H1 (cell line): ENCODE measurements around the gene ACADM. TPM values are rescaled to one million over a fixed set of nuclear protein-coding genes. Genes with fewer than 3 reads are reported as not detected.

Experiments
- CTCF ChIA-PET: fragments of 300-600 bp; sonication (Branson Sonifier 250); formaldehyde crosslinking; loops from one replicate; lab custom pipeline; 2021; ENCODE audit not compliant: partially characterized antibody; lab: Charles Lee
- POLR2A ChIA-PET: fragments of 300-600 bp; sonication (Branson Sonifier 250); formaldehyde crosslinking; loops from one replicate; lab custom pipeline; 2021; ENCODE audit warnings: inconsistent platforms; ENCODE audit not compliant: partially characterized antibody; lab: Charles Lee
- DNase-seq, 2 experiments: peaks; one replicate each; pipeline versions ENCODE4 v3.0.0 to v3.0.0-alpha.2; 2010 to 2022; ENCODE audit warnings: low spot score in 2 of 2, low read depth in 1 of 2, mixed read lengths in 1 of 2
- FAIRE-seq: peaks from 2 replicates; lab custom pipeline; 2011; peaks lifted over from hg19 to GRCh38; lab: Jason Lieb, UNC
- H2AFZ ChIP-seq: 2 replicates; pipeline ENCODE4 v1.8.1; 2012; ENCODE audit warnings: low read length, inconsistent platforms
- H2AK5ac ChIP-seq: 2 replicates; pipeline ENCODE4 v1.6.1; 2013; ENCODE audit warnings: low read depth, low read length
- H2BK120ac ChIP-seq: replicated peaks from 2 replicates; pipeline ENCODE3; 2013; ENCODE audit warnings: low read depth, low read length, inconsistent platforms
- H2BK12ac ChIP-seq: 2 replicates; pipeline ENCODE4 v1.6.1; 2013; ENCODE audit warnings: low read depth, low read length
- H2BK15ac ChIP-seq: 2 replicates; pipeline ENCODE4 v1.6.1; 2013; ENCODE audit warnings: low read length
- H2BK20ac ChIP-seq: 2 replicates; pipeline ENCODE4 v1.6.1; 2013; ENCODE audit warnings: low read length
- H2BK5ac ChIP-seq: 2 replicates; pipeline ENCODE4 v1.6.1; 2013; ENCODE audit warnings: low read depth, low read length
- H3K14ac ChIP-seq: 2 replicates; pipeline ENCODE4 v1.6.1; 2013; ENCODE audit warnings: inconsistent platforms; ENCODE audit not compliant: insufficient read length
- H3K18ac ChIP-seq: 2 replicates; pipeline ENCODE4 v1.6.1; 2013; ENCODE audit warnings: low read length; ENCODE audit errors: extremely low read depth
- H3K23ac ChIP-seq: 2 replicates; pipeline ENCODE4 v1.6.1; 2013; ENCODE audit warnings: inconsistent platforms; ENCODE audit not compliant: insufficient read length
- H3K23me2 ChIP-seq: 2 replicates; pipeline ENCODE4 v1.6.1; 2013; ENCODE audit warnings: low read depth, low read length
- H3K27ac ChIP-seq: 2 replicates; pipeline ENCODE4 v1.6.1; 2011; ENCODE audit warnings: low read depth, low read length, inconsistent platforms
- H3K27me3 ChIP-seq, 4 experiments: replicated peaks in 1 of 4; 1 replicate in 1 of 4; 2 replicates in 3 of 4; pipeline versions ENCODE4 v1.6.1 to v1.8.1; 2011 to 2013; ENCODE audit warnings: low read length in 3 of 4, mild to moderate bottlenecking in 3 of 4, inconsistent platforms in 2 of 4, mixed read lengths in 2 of 4, moderate library complexity in 1 of 4; ENCODE audit not compliant: control insufficient read depth in 3 of 4, insufficient read depth in 3 of 4; ENCODE audit errors: extremely low read depth in 1 of 4
- H3K36me3 ChIP-seq, 4 experiments: 2 replicates each; pipeline versions ENCODE4 v1.6.1 to v1.8.1; 2011 to 2013; ENCODE audit warnings: mild to moderate bottlenecking in 4 of 4, low read length in 3 of 4, moderate library complexity in 2 of 4, control low read depth in 1 of 4, inconsistent platforms in 1 of 4; ENCODE audit not compliant: insufficient read depth in 4 of 4, control insufficient read depth in 2 of 4
- H3K4ac ChIP-seq: replicated peaks from 2 replicates; pipeline ENCODE3; 2013; ENCODE audit warnings: low read length, low read depth, mixed read lengths, inconsistent platforms; ENCODE audit not compliant: insufficient read length
- H3K4me1 ChIP-seq, 4 experiments: replicated peaks in 1 of 4; 1 replicate in 1 of 4; 2 replicates in 3 of 4; pipeline versions ENCODE4 v1.6.1 to v1.8.1; 2011 to 2013; ENCODE audit warnings: low read length in 3 of 4, inconsistent platforms in 2 of 4, mixed read lengths in 1 of 4; ENCODE audit not compliant: insufficient read depth in 4 of 4, control insufficient read depth in 3 of 4
- H3K4me2 ChIP-seq, 2 experiments: 2 replicates each; pipeline versions ENCODE4 v1.6.1 to v1.8.1; 2011 to 2013; ENCODE audit warnings: low read depth in 2 of 2, low read length in 2 of 2, control low read depth in 1 of 2, inconsistent platforms in 1 of 2, mild to moderate bottlenecking in 1 of 2; ENCODE audit not compliant: insufficient read depth in 1 of 2
- H3K4me3 ChIP-seq, 4 experiments: fragments of 200-600, 300-600 bp in 1 of 4; sonication (generic), shearing (Covaris generic), sonication (Bioruptor Twin) in 1 of 4; 2 replicates each; pipeline versions ENCODE4 v1.5.1 to v1.8.1; 2011 to 2016; ENCODE audit warnings: low read length in 4 of 4, low read depth in 3 of 4, control low read depth in 2 of 4, inconsistent platforms in 2 of 4, mild to moderate bottlenecking in 2 of 4, mixed read lengths in 1 of 4, moderate library complexity in 1 of 4; ENCODE audit not compliant: insufficient read depth in 2 of 4; ENCODE audit errors: extremely low read depth in 1 of 4
- H3K56ac ChIP-seq: replicated peaks from 2 replicates; pipeline ENCODE3; 2013; ENCODE audit warnings: low read depth, mild to moderate bottlenecking, mixed read lengths, low read length, inconsistent platforms; ENCODE audit not compliant: insufficient read length
- H3K79me1 ChIP-seq: 2 replicates; pipeline ENCODE4 v1.6.1; 2013; ENCODE audit warnings: low read depth, low read length, control low read depth
- H3K79me2 ChIP-seq, 2 experiments: 2 replicates each; pipeline versions ENCODE4 v1.6.1 to v1.8.1; 2012 to 2013; ENCODE audit warnings: low read length in 2 of 2, mild to moderate bottlenecking in 2 of 2, inconsistent platforms in 1 of 2; ENCODE audit not compliant: insufficient read depth in 2 of 2, control insufficient read depth in 1 of 2
- H3K9ac ChIP-seq, 4 experiments: replicated peaks in 1 of 4; 1 replicate in 1 of 4; 2 replicates in 3 of 4; pipeline versions ENCODE4 v1.6.1 to v1.8.1; 2011 to 2013; ENCODE audit warnings: low read depth in 3 of 4, low read length in 3 of 4, control low read depth in 2 of 4, mild to moderate bottlenecking in 2 of 4, moderate library complexity in 2 of 4, inconsistent platforms in 1 of 4; ENCODE audit errors: extremely low read depth in 1 of 4
- H3K9me3 ChIP-seq, 2 experiments: 2 replicates each; pipeline versions ENCODE4 v1.6.1 to v1.8.1; 2012 to 2013; ENCODE audit warnings: mild to moderate bottlenecking in 2 of 2, moderate library complexity in 2 of 2, control low read depth in 1 of 2, inconsistent platforms in 1 of 2, low read depth in 1 of 2, low read length in 1 of 2, mixed read lengths in 1 of 2; ENCODE audit not compliant: insufficient read depth in 2 of 2
- H4K20me1 ChIP-seq, 2 experiments: replicated peaks in 1 of 2; 2 replicates each; pipeline versions ENCODE3 to v1.8.1; 2011 to 2013; ENCODE audit warnings: inconsistent platforms in 2 of 2, low read length in 2 of 2, mild to moderate bottlenecking in 1 of 2; ENCODE audit not compliant: insufficient read depth in 2 of 2, control insufficient read depth in 1 of 2
- H4K5ac ChIP-seq: 2 replicates; pipeline ENCODE4 v1.6.1; 2013; ENCODE audit warnings: low read length, low read depth, mixed read lengths, inconsistent platforms; ENCODE audit not compliant: insufficient read length
- H4K8ac ChIP-seq: 2 replicates; pipeline ENCODE4 v1.8.0; 2013; ENCODE audit warnings: mild to moderate bottlenecking, moderate library complexity, low read length, inconsistent platforms; ENCODE audit not compliant: insufficient read depth; ENCODE audit errors: extremely low read depth
- H4K91ac ChIP-seq: replicated peaks from 2 replicates; pipeline ENCODE3; 2013; ENCODE audit warnings: low read length, mixed read lengths, inconsistent platforms; ENCODE audit not compliant: insufficient read length
- BACH1 ChIP-seq: IDR thresholded peaks from 2 replicates; pipeline ENCODE4 v1.6.1; 2012; ENCODE audit warnings: low read length, improper control_type of control experiment
- BRCA1 ChIP-seq: IDR thresholded peaks from 2 replicates; pipeline ENCODE4 v1.6.1; 2012; ENCODE audit warnings: low read depth, low read length, improper control_type of control experiment
- CEBPB ChIP-seq: IDR thresholded peaks from 2 replicates; pipeline ENCODE4 v1.6.1; 2012; ENCODE audit warnings: low read depth, low read length
- KDM1A ChIP-seq: fragments of 200-600, 300-600 bp; sonication (generic); IDR thresholded peaks from 2 replicates; pipeline ENCODE4 v1.7.1; 2016; ENCODE audit warnings: mild to moderate bottlenecking, low read length, borderline replicate concordance
- KDM5A ChIP-seq: fragments of 200-600 bp; IDR thresholded peaks from 2 replicates; pipeline ENCODE4 v1.7.1; 2012; ENCODE audit warnings: mild to moderate bottlenecking, low read length, inconsistent platforms, mixed read lengths
- POLR2AphosphoS5 ChIP-seq: IDR thresholded peaks from 2 replicates; pipeline ENCODE4 v1.6.1; 2011; ENCODE audit warnings: low read depth, low read length
- POU5F1 ChIP-seq: IDR thresholded peaks from 2 replicates; pipeline ENCODE4 v1.6.1; 2011; ENCODE audit warnings: low read depth, mild to moderate bottlenecking, low read length, moderate library complexity
- RNF2 ChIP-seq: fragments of 200-900, 300-1000 bp; sonication (generic); IDR thresholded peaks from 2 replicates; pipeline ENCODE4 v1.7.1; 2016; ENCODE audit warnings: borderline replicate concordance, low read depth, mild to moderate bottlenecking, antibody characterized with exemption, low read length; ENCODE audit not compliant: poor library complexity, severe bottlenecking; ENCODE audit errors: missing control alignments
- SUZ12 ChIP-seq: fragments of 200-600 bp; sonication (generic); IDR thresholded peaks from 2 replicates; pipeline ENCODE4 v1.6.1; 2012; ENCODE audit warnings: mild to moderate bottlenecking, inconsistent platforms, low read length, moderate library complexity, mixed read lengths
- TAF1 ChIP-seq: IDR thresholded peaks from 2 replicates; pipeline ENCODE4 v1.6.1; 2011; ENCODE audit warnings: mild to moderate bottlenecking, low read depth, low read length
- TAF7 ChIP-seq: optimal IDR thresholded peaks from 2 replicates; pipeline ENCODE3; 2011; ENCODE audit warnings: low read depth, mild to moderate bottlenecking, inconsistent platforms, low read length, moderate library complexity, borderline replicate concordance
- TEAD4 ChIP-seq: IDR thresholded peaks from 2 replicates; pipeline ENCODE4 v1.6.1; 2012; ENCODE audit warnings: low read depth, low read length, inconsistent platforms, mixed read lengths
- ZNF274 ChIP-seq: IDR thresholded peaks from 2 replicates; pipeline ENCODE4 v1.7.0; 2012; ENCODE audit warnings: low read length, borderline replicate concordance; ENCODE audit errors: extremely low read depth
- WGBS, 2 experiments: shearing (Covaris generic) in 1 of 2; methylation state at CpG; one replicate each; pipeline versions ENCODE4 v1.1.6 to v1.1.7; 2013 to 2015; ENCODE audit warnings: low lambda C conversion rate in 2 of 2, mixed read lengths in 2 of 2, inconsistent platforms in 1 of 2, low coverage in 1 of 2, missing lambda C conversion rate in 1 of 2; ENCODE audit not compliant: insufficient replicate concordance in 2 of 2, insufficient coverage in 1 of 2, insufficient read length in 1 of 2; ENCODE audit errors: extremely low coverage in 1 of 2, missing lambda C conversion rate in 1 of 2; 5-methylcytosine and 5-hydroxymethylcytosine counted together
- polyA plus RNA-seq, 7 experiments: library from polyadenylated mRNA; depleted of rRNA in 3 of 7; stranded (reverse) in 5 of 7; unstranded in 2 of 7; fragments of >200 nt in 5 of 7; fragments of 200-250 nt in 2 of 7; gene quantifications; 1 replicate in 5 of 7; 2 replicates in 1 of 7; 4 replicates in 1 of 7; pipeline versions ENCODE4 v1.2.1 to v1.2.3, GENCODE V29; 2011 to 2013; ENCODE audit warnings: missing spikeins in 2 of 7, mixed read lengths in 2 of 7
- total RNA-seq: library from RNA; stranded (reverse); fragmentation: NEBNext Ultra II Directional; extraction: Animal tissue kit (Norgen Biotek cat#: 25700); gene quantifications from 2 replicates; pipeline ENCODE4 v1.2.1, GENCODE V29; 2021

Gene ACADM
- total and polyA plus RNA-seq, 2 of the 8 experiments (the other 6 are each of a cell fraction or from before 2014, with no cell fraction given): 14.3 to 40.0 TPM

DNA sequence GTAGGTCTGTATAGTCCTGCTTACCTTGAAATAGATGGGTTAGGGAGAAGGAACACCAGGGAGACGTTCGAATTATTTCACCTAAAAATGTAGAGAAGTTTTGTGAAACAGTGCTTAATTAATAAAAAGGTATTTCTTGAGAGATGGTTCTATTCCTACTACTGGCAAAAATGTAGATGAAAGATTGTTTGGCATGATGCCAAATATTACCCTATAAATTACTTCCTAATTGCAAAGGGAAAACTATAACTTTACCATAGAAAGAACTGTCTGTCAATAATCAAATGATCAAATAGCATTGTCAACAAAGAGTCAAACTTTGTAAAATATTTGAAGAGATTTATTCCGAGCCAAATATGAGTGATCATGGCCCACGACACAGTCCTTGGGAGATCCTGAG is 4.2 kb upstream of the ACADM start:
- no peak overlapping the region for H3K14ac ChIP-seq
- H4K20me1 ChIP-seq: no peaks in the 10 kb centered on the region
- no peaks in the 10 kb centered on the region for H3K9me3 ChIP-seq
- WGBS, 2 experiments: 85% methylated on average over 4 of the region's 4 CpGs; no CpG with 5 or more reads in 1 of the 2 experiments
- no peak overlapping the region for H3K9ac ChIP-seq
- ChIA-PET CTCF (interaction anchor here (0.6 kb wide), 1 partner anchor 488 kb away, joined by 3 read pairs; no protein-coding TSS in a partner anchor), POLR2A (no interaction called here)
- no peak for DNase-seq
- H3K23ac ChIP-seq: no peak overlapping the region
- H3K4me1 ChIP-seq: peaks cover 0 to 8% (median 6%) of the 10 kb centered on the region in 4 experiments; a peak in 4 of 7 replicates
- no peak overlapping the region for H3K27ac ChIP-seq
- H3K18ac ChIP-seq: no peak overlapping the region
- peak overlapping the region; percentile 40; the same call in 1 of the 2 replicates for H2BK5ac ChIP-seq
- H3K4me3 ChIP-seq: no peak overlapping the region
- H2AK5ac ChIP-seq: no peak overlapping the region
- H2BK15ac ChIP-seq: no peak overlapping the region
- H3K79me2 ChIP-seq: peaks cover 0 to 5% of the 10 kb centered on the region in 2 experiments; a peak in 2 of 4 replicates
- no peak overlapping the region for H4K8ac ChIP-seq
- H3K4ac ChIP-seq: no peak overlapping the region
- no peak overlapping the region for H4K91ac ChIP-seq
- H3K79me1 ChIP-seq: no peaks in the 10 kb centered on the region
- FAIRE-seq: no peak
- no peak overlapping the region for H2BK120ac ChIP-seq
- no peak overlapping the region for H3K56ac ChIP-seq
- H3K36me3 ChIP-seq: no peaks in the 10 kb centered on the region; a peak in 1 of 8 replicates
- H3K27me3 ChIP-seq: no peaks in the 10 kb centered on the region
- no peak overlapping the region for H4K5ac ChIP-seq
- no peak overlapping the region for H2BK20ac ChIP-seq
- no peak overlapping the region for H3K4me2 ChIP-seq
- H2AFZ ChIP-seq: peak overlapping the region; percentile 16; the same call in 1 of the 2 replicates
- H3K23me2 ChIP-seq: no peaks in the 10 kb centered on the region
- no peak overlapping the region for H2BK12ac ChIP-seq
- no peak for TF ChIP-seq KDM5A
- TF ChIP-seq POLR2AphosphoS5: no peak
- TF ChIP-seq RNF2: no peak
- no peak for TF ChIP-seq CEBPB
- no peak for TF ChIP-seq BRCA1
- TF ChIP-seq TAF7: no peak
- TF ChIP-seq SUZ12: no peak
- TF ChIP-seq TEAD4: no peak
- TF ChIP-seq BACH1: no peak
- TF ChIP-seq POU5F1: no peak
- no peak for TF ChIP-seq ZNF274
- TF ChIP-seq KDM1A: no peak
- no peak for TF ChIP-seq TAF1
